Suprapubic skin (tissue), 4 donors: ENCODE results near the gene GNAT2. TPM values are rescaled to one million over a fixed set of nuclear protein-coding genes. Genes with fewer than 3 reads are reported as not detected.

Experiments
- DNase-seq, 2 donors: peaks; one replicate each; pipeline ENCODE4 v3.0.0-alpha.2; 2019; ENCODE audit warnings: low spot score in 2 of 2
- H3K27ac ChIP-seq: fragments of 200-600 bp; sonication (generic); one replicate; pipeline ENCODE4 v1.5.1; 2019
- H3K27me3 ChIP-seq: fragments of 200-600 bp; sonication (generic); one replicate; pipeline ENCODE4 v1.5.1; 2019
- H3K36me3 ChIP-seq: fragments of 200-600 bp; sonication (generic); one replicate; pipeline ENCODE4 v1.5.1; 2019
- H3K4me1 ChIP-seq: fragments of 200-600 bp; sonication (generic); one replicate; pipeline ENCODE4 v1.5.1; 2019
- H3K4me3 ChIP-seq: fragments of 200-600 bp; sonication (generic); one replicate; pipeline ENCODE4 v1.5.1; 2019; ENCODE audit warnings: mild to moderate bottlenecking
- H3K9me3 ChIP-seq: fragments of 200-600 bp; sonication (generic); one replicate; pipeline ENCODE4 v1.5.1; 2019
- EP300 ChIP-seq: sonication (generic); formaldehyde crosslinking; IDR thresholded peaks from one replicate; pipeline ENCODE4 v1.6.1; 2017; ENCODE audit warnings: antibody characterized with exemption
- POLR2A ChIP-seq, 2 donors: fragments of 450-650 bp; IDR thresholded peaks; one replicate each; pipeline ENCODE4 v1.6.1; 2017; ENCODE audit warnings: antibody characterized with exemption in 2 of 2, mild to moderate bottlenecking in 2 of 2, moderate library complexity in 2 of 2
- POLR2AphosphoS5 ChIP-seq, 3 donors: sonication (generic); formaldehyde crosslinking; IDR thresholded peaks; one replicate each; pipeline ENCODE4 v1.6.1; 2017; ENCODE audit warnings: antibody characterized with exemption in 3 of 3
- WGBS: methylation state at CpG from one replicate; pipeline ENCODE4 v1.1.5; 2018; 5-methylcytosine and 5-hydroxymethylcytosine counted together
- total RNA-seq, 4 donors: library from RNA; depleted of rRNA; stranded (reverse); fragments of >200 nt; gene quantifications; one replicate each; pipeline ENCODE4 v1.1.0, GENCODE V29; 2016
- TF ChIP-seq, protein P1 (sequence below), 2 donors: fragments of 200-600 bp in 1 of 2; fragments of 450-650 bp in 1 of 2; sonication (generic) in 1 of 2; IDR thresholded peaks; one replicate each; pipeline ENCODE4 v1.5.1; 2016 to 2019; ENCODE audit warnings: antibody characterized with exemption in 2 of 2, mild to moderate bottlenecking in 1 of 2, moderate library complexity in 1 of 2

The GNAT2 gene
- total RNA-seq, 4 donors from 2014 or later, result not detected

GRCh38 chr1:109628540-109629321 is 9.3 kb upstream of the GNAT2 start:
- 61% methylated on average over 7 of the region's 23 CpGs for WGBS
- no peak for DNase-seq
- Histone ChIP-seq H3K9me3 (no peaks in the 10 kb centered on the region), H3K4me3 (no peak overlapping the region), H3K27me3 (no peaks in the 10 kb centered on the region), H3K36me3 (peaks cover 56% of the 10 kb centered on the region), H3K27ac (no peak overlapping the region), H3K4me1 (peaks cover 26% of the 10 kb centered on the region)
- TF ChIP-seq, protein P1, sequence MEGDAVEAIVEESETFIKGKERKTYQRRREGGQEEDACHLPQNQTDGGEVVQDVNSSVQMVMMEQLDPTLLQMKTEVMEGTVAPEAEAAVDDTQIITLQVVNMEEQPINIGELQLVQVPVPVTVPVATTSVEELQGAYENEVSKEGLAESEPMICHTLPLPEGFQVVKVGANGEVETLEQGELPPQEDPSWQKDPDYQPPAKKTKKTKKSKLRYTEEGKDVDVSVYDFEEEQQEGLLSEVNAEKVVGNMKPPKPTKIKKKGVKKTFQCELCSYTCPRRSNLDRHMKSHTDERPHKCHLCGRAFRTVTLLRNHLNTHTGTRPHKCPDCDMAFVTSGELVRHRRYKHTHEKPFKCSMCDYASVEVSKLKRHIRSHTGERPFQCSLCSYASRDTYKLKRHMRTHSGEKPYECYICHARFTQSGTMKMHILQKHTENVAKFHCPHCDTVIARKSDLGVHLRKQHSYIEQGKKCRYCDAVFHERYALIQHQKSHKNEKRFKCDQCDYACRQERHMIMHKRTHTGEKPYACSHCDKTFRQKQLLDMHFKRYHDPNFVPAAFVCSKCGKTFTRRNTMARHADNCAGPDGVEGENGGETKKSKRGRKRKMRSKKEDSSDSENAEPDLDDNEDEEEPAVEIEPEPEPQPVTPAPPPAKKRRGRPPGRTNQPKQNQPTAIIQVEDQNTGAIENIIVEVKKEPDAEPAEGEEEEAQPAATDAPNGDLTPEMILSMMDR (IDR thresholded peaks at IDR 0.05), result no peak
- TF ChIP-seq POLR2AphosphoS5 (IDR thresholded peaks at IDR 0.05), result no peak
- no peak for TF ChIP-seq EP300
- no peak for TF ChIP-seq POLR2A (IDR thresholded peaks at IDR 0.05)

- no peak for TF ChIP-seq EP300
- TF ChIP-seq, protein P1 (IDR thresholded peaks at IDR 0.05), result no peak
- no peak for TF ChIP-seq POLR2AphosphoS5 (IDR thresholded peaks at IDR 0.05)
- no peak for TF ChIP-seq POLR2A (IDR thresholded peaks at IDR 0.05)
- Histone ChIP-seq H3K27me3 (no peaks in the 10 kb centered on the region), H3K27ac (no peak overlapping the region), H3K4me3 (no peak overlapping the region), H3K36me3 (peaks cover 56% of the 10 kb centered on the region), H3K9me3 (no peaks in the 10 kb centered on the region), H3K4me1 (peaks cover 32% of the 10 kb centered on the region)
- 92% methylated on average over 18 of the region's 23 CpGs for WGBS
- no peak for DNase-seq
Measured at GRCh38 chr1:109627692-109628399, 8.4 kb upstream of the GNAT2 start.

DNA sequence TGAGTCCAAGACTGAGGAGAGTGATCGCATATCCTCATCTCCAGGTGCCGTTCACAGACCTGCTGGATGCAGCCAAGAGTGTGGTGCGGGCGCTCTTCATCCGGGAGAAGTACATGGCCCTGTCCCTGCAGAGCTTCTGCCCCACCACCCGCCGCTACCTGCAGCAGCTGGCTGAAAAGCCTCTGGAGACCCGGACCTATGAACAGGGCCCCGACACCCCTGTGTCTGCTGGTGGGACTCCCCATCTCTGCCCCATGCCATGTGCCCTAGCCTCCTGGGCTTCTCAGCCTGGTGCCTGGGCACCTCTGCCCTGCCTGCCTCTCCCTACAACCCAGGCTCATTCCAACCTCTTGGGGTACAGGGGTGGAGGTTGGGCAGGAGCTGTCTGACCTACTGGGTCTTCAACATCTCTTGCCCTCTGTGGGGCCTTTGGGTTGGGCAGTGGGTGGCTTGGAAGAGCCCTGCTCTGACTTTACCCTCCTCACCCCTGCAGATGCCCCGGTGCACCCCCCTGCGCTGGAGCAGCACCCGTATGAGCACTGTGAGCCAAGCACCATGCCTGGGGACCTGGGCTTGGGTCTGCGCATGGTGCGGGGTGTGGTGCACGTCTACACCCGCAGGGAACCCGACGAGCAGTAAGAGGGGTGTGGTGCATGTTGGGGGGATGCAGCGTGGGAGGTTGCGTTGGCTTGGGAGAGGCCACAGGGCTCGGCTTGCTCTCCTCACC is 7.4 kb upstream of the GNAT2 start:
- no peak overlapping the region for H3K4me3 ChIP-seq
- no peak for DNase-seq
- H3K27me3 ChIP-seq, result no peaks in the 10 kb centered on the region
- WGBS, result 95% methylated on average over 7 of the region's 21 CpGs
- peaks cover 56% of the 10 kb centered on the region for H3K36me3 ChIP-seq
- TF ChIP-seq POLR2A (IDR thresholded peaks at IDR 0.05) (no peak), POLR2AphosphoS5 (IDR thresholded peaks at IDR 0.05) (no peak), EP300 (no peak)
- TF ChIP-seq, protein P1 (IDR thresholded peaks at IDR 0.05), result no peak
- no peaks in the 10 kb centered on the region for H3K9me3 ChIP-seq
- H3K27ac ChIP-seq, result no peak overlapping the region
- peaks cover 32% of the 10 kb centered on the region for H3K4me1 ChIP-seq

- 89% methylated on average over 32 of the region's 32 CpGs for WGBS
- no peak for TF ChIP-seq EP300
- no peak for TF ChIP-seq POLR2A (IDR thresholded peaks at IDR 0.05)
- TF ChIP-seq POLR2AphosphoS5 (IDR thresholded peaks at IDR 0.05), result no peak
- TF ChIP-seq, protein P1 (IDR thresholded peaks at IDR 0.05), result no peak
- Histone ChIP-seq H3K4me1 (peaks cover 38% of the 10 kb centered on the region), H3K4me3 (no peak overlapping the region), H3K36me3 (peaks cover 49% of the 10 kb centered on the region), H3K9me3 (no peaks in the 10 kb centered on the region), H3K27ac (no peak overlapping the region), H3K27me3 (no peaks in the 10 kb centered on the region)
- DNase-seq, result no peak
Measured at GRCh38 chr1:109625601-109626560, 6.5 kb upstream of the GNAT2 start.
